GM19372 (cell line): ENCODE measurements around the gene SPDYE6.
"Not testable (repeated sequence)": the region's sequence is repeated elsewhere in the genome, so short reads cannot be mapped to it uniquely, and the experiment has no call there.

Source experiments
- ATAC-seq: cut with Tn5 transposase; IDR thresholded peaks from one replicate; pipeline ENCODE4 v1.9.1; 2021; ENCODE audit warnings: mild to moderate bottlenecking, low read depth, moderate library complexity; ENCODE audit not compliant: unreplicated experiment

Gene SPDYE6

DNA sequence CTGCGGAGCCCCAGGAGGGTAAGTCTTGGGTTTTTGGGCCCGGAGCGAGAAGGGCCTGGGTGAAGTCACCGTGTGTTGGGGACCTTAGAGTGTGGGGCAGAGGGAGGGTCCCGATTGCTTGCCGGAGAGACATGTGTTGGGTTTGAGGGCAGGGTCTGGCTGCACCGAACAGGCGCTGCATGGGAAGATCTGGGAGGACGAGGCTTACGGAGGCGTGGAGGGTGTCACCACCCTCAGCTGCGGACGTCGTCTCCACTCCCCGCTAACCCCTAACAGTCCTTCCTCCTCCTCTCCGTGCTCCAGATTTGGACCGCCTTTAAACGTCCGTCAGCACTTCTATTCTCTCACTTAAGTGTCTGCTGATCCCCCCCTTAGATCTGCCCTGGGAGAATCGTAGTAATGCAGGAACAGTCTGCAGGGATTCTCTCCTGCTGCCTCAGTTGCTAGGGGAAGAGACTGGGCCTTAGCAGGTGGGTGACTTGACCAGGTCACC, 8.2 kb upstream of the SPDYE6 start:
- ATAC-seq: not testable (repeated sequence)

DNA sequence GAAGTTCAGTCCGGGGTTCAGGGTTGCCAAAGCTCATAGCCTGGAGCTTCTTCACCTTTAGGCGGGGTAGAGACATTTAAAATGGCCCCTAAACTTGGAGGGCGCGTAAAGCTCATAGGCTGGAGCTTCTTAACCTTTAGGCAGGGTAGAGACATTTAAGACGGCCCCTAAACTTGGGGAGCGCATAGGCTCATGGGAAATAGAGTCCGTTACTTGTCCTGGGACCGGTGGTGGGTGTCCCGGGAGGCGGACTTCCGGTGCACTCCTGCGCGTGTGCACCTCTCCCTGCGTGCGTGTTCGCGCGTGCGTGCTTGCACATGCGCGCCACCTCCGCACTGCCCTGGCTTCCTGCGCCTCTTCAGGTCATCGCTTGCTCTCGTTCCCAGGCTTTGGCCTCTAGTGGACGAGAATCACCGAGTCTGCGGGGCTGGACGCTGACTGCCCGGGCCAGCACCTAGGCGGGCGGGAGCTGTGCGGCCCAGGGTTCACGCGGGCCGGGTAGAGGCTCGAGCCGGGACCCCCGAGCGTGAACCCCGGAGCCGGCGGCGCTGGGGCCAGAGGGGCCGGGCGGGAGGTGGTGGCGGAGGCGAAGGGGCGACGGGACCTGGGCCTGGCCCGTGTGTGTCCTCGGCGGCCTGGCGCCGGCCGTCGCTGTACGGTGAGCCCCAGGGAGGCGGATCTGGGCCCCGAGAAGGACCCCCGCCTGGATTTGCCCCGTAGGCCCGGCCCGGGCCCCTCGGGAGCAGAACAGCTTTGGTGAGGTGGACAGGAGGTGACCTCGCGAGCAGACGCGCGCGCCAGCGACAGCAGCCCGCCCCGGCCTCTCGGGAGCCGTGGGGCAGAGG, 7.5 kb upstream of the SPDYE6 start:
- peak; percentile 98 for ATAC-seq

- not testable (repeated sequence) for ATAC-seq
These were observed 9.3 kb downstream of the SPDYE6 start for GRCh38 chr7:102346983-102347382.

- ATAC-seq: not testable (repeated sequence)
These were observed 15.5 kb downstream of the SPDYE6 start for GRCh38 chr7:102340599-102341368.

DNA sequence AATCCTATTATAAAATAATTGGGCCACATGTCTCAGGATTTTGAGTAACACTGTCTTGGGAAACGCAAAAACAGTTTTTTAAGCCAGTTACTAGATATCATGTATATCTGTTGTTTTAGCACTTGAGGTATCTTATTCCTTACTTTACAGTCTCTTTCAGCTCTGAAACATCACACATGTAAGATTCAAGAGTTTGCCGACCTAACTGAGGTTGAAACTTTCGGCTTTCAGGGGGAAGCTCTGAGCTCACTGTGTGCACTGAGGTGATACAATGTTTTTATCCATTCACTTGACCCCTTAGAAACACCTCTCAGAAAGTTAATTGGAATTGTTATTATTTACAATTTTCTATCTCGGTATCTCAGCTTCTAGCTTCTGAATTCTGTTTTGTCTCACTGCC, 18.8 kb downstream of the SPDYE6 start:
- not testable (repeated sequence) for ATAC-seq

DNA sequence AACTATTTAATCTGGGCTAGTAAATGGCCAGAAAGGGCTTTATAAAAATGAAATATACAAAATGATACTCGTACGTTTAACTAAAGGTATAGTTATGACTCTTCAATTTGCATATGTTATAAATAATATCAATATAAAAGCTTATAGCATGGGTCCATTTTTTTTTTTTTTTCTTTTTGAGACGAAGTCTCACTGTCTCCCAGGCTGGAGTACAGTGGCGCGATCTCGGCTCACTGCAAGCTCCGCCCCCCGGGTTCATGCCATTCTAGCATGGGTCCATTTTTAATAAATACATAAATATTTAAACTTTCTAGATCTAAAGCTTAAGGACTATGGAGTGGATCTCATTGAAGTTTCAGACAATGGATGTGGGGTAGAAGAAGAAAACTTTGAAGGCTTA, 19.2 kb downstream of the SPDYE6 start:
- not testable (repeated sequence) for ATAC-seq

- not testable (repeated sequence) for ATAC-seq
These were observed 20.7 kb downstream of the SPDYE6 start for GRCh38 chr7:102335574-102335973.

- not testable (repeated sequence) for ATAC-seq
These were observed 25.4 kb downstream of the SPDYE6 start for GRCh38 chr7:102330666-102331460.

- not testable (repeated sequence) for ATAC-seq
These were observed 26.9 kb downstream of the SPDYE6 start for GRCh38 chr7:102329366-102329765.

- not testable (repeated sequence) for ATAC-seq
These were observed 27.4 kb downstream of the SPDYE6 start for GRCh38 chr7:102328863-102329262.

- not testable (repeated sequence) for ATAC-seq
These were observed 29.1 kb downstream of the SPDYE6 start for GRCh38 chr7:102327183-102327582.

DNA sequence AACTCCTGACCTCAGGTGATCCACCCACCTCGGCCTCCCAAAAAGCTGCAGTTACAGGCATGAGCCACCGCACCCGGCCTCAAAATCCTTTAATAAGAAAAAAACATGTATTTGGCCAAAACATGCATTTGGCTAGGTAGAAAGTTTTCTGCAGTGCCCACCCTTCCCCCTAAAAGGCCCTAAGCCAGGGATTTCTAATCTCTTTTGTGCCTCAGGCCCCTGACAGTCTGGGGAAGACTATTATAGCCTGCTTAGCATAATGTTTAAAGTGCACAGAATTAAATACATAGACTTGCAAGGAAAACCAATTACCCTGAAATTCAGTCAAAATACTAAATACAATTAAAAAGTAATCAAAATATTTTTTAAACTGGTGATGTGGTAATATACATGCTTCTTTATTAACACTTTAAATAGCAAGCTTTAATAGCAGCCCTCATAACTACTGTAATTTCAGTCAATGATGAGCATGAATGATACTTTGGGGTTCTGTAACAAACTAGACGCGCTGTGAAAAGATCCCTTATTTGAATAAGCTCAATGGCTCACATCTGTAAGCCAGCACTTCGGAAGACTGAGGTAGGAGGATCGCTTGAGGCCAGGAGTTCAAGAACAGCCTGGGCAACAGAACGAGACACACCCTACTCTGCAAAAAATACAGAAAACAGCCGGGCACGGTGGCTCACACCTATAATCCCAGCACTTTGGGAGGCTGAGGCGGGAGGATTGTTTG, 29.9 kb downstream of the SPDYE6 start:
- ATAC-seq: no peak

- ATAC-seq: not testable (repeated sequence)
These were observed 31.1 kb downstream of the SPDYE6 start for GRCh38 chr7:102325106-102325505.

GRCh38 chr7:102323914-102324195, 32.4 kb downstream of the SPDYE6 start:
- ATAC-seq: no peak

DNA sequence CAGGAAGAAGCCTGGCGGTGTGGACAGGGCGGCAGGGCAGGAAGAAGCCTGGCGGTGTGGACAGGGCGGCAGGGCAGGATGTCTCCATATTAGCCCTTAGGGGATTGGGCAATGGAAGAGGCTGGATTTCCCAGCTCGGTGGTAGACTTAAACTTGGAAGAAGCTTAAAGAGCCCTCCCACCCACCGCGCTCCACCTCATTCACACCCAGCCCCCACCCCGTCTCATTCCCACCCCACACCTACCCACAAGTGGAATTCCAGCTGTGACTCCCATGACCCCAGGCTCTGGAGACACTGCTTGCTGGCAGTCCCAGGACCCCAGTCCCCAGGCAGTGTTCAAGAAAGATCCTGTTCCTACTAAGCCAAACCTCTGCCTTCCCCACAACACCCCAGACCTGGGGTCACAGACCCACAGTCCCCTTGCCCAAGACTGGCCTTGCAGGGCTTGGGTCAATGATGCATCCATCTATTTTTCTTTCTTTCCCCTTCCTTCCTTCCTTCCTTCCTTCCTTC, 34.0 kb downstream of the SPDYE6 start:
- no peak for ATAC-seq

GRCh38 chr7:102321351-102322201, 34.7 kb downstream of the SPDYE6 start:
- ATAC-seq: no peak

DNA sequence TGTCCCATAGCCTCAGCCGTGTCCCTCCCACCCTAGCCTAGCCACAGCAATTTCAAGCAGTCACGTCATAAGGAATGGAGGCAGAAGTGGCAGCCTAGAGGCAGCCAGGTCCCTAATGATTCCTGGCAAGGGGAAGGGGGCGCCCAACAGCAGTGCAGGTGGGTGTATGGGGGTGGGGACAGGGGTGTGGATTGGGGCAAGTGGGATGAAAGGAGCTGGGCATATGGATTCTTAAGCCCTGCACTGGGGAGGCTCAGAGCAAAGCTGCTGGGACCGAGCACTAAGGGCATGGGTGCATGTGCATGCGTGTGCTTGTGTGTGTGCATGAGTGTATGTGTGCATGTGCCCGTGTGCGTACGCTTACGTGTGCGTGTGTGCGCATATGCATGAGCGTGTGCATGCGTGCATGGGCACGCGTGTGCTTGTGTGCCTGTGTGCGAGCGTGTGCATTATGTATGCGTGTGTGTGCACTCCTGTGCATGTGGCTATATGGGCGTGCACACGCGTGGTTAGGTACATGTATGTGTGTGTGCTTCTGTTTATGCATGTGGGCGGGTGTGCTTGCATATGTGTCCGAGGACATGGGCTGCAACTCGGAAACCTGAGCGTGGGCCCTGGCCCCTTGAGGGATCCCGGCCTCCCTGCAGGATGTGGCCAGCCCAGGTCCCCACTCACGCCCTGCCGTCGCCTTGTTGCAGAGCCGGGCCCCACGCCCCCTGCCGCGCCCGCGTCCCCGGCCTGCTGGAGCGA, 35.5 kb downstream of the SPDYE6 start:
- no peak for ATAC-seq

DNA sequence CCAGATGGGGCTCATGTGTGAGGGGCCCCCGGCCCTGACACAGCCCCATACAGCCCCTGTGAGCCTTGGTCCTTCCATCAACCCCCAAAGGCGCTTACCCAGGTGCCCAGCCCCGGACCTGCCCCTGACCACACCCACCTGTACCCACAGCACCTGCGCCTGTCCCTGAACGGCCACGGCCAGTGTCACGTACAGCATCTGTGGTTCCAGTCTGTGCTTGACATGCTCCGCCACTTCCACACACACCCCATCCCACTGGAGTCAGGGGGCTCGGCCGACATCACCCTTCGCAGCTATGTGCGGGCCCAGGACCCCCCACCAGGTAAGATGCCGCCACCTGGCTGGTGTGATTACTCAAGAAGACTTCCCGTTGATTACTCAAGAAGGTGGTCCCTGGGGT, 36.1 kb downstream of the SPDYE6 start:
- no peak for ATAC-seq
